ENCODE results near the gene NBEA.

GRCh38 chr13:34941835-34942731 is at the start of gene NBEA:
- TF ChIP-seq CTCF (conservative IDR thresholded peaks at IDR 0.05; ENCODE audit: low read depth in 2 of 2) (no peak), EZH2 (IDR thresholded peaks at IDR 0.05; ENCODE audit: low read depth, unreplicated experiment) (no peak), REST (IDR thresholded peaks at IDR 0.05; ENCODE audit: unreplicated experiment) (no peak), POLR2AphosphoS5 (IDR thresholded peaks at IDR 0.05; ENCODE audit: low read depth) (peak; percentile 81), CREB1 (CRISPR knock-in tag; IDR thresholded peaks at IDR 0.05; ENCODE audit: low read depth) (no peak), ETS1 (IDR thresholded peaks at IDR 0.05) (no peak), STAT1 (IDR thresholded peaks at IDR 0.05; ENCODE audit: unreplicated experiment) (no peak), ZNF462 (CRISPR knock-in tag; IDR thresholded peaks at IDR 0.05) (no peak), NANOG (IDR thresholded peaks at IDR 0.05; ENCODE audit: borderline replicate concordance) (no peak), ZNF114 (CRISPR knock-in tag; IDR thresholded peaks at IDR 0.05) (no peak), JUNB (IDR thresholded peaks at IDR 0.05; ENCODE audit: unreplicated experiment) (no peak), ZNF331 (CRISPR knock-in tag; IDR thresholded peaks at IDR 0.05; ENCODE audit: low read depth) (no peak)

Data from GM23338 (cell line).